Activated T-cell treated with anti-CD3 and anti-CD28 coated beads, Interleukin-2, amount 50 U/mL, for 1 hour (primary cell): ENCODE results near the gene GPR35.
"Not testable (repeated sequence)": the region's sequence is repeated elsewhere in the genome, so short reads cannot be mapped to it uniquely, and the experiment has no call there.

Source experiments
- DNase-seq: peaks from one replicate; pipeline ENCODE4 v3.0.0-alpha.2; 2020

Gene GPR35

GRCh38 chr2:240663546-240664190 lies 38.4 kb downstream of the GPR35 start:
- DNase-seq, result no peak

GRCh38 chr2:240664622-240665021 lies 39.3 kb downstream of the GPR35 start:
- no peak for DNase-seq

DNA sequence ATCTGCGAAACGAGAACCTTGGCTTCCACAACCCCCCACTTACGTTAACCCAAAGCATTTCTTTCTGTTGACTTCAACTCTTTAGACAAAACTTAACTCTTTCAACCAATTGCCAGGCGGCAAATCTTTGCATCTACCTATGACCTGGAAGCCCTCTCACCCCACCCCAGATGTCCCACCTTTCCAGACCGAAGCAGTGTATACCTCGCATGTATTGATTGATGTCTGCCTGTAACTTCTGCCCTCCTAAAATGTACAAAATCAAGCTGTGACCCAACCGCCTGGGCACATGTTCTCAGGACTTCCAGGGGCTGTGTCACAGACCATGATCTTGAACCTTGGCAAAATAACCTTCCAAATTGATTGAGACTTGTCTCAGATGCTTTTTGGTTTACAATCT lies 45.1 kb downstream of the GPR35 start:
- no peak for DNase-seq

GRCh38 chr2:240670950-240671349 lies 45.7 kb downstream of the GPR35 start:
- no peak for DNase-seq

GRCh38 chr2:240672076-240672700 lies 46.9 kb downstream of the GPR35 start:
- DNase-seq, result no peak

GRCh38 chr2:240672701-240673190 lies 47.5 kb downstream of the GPR35 start:
- DNase-seq, result no peak

GRCh38 chr2:240674461-240675184 lies 49.3 kb downstream of the GPR35 start:
- DNase-seq, result not testable (repeated sequence)

- DNase-seq, result not testable (repeated sequence)
Measured at GRCh38 chr2:240675345-240675744, 50.1 kb downstream of the GPR35 start.

DNA sequence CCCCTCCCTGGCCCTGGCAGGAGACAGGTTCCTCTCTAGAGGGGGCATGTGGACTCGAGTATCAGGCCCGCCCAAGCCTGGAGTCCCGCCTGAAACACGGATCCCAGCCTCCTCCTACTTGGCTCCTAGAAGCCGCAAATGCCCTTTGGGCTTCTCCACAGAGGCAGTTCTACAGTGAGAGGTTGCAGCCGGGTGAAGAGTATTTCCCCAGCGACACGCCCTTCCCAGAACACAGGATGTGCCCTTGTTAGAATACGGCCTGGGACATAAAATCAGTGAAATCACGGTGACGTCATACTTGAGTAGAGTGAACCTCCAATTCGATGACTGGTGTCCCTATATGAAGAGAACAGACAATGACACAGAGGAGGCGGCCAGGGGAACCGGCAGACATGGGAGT lies 52.8 kb downstream of the GPR35 start:
- not testable (repeated sequence) for DNase-seq

DNA sequence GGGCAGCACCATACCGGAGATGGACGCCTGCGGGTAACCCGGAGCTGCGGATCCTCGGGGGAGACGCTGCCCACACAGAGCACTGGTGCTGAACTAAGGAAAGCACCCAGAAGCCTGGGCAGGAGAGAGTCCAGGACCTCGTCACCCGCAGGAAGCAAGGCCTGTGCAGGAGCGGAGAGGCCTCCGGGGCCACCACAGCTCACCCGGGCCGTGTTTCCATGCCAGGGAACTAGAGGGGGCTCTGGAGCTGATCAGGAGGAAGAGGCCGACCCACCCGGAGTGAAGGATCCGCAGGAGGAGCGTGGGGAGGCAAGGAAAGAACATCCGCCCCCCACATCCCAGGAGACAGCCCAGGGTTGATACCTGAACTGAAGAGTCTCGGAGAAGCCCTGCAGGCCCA lies 53.6 kb downstream of the GPR35 start:
- DNase-seq, result not testable (repeated sequence)

DNA sequence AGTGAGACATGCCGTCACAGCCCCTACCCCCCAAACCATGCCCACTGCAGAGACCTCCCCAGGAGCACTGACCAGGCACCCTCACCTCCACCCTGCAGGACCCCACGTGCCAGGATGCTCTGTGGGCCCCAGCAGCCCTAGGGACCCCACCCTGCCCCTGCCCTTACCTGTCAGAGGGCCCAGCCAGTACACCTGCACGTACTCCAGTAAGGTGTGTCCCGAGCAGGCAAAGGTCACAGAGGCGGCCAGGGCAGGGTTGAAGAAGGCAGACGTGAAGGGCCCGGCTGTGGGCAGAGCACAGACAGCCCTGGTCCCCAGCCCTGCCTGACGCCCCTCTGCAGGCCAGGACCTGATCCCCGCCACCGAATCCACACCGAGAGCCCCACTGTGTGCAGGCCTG lies 54.9 kb downstream of the GPR35 start:
- DNase-seq, result not testable (repeated sequence)
